Neural progenitor cell (in vitro differentiated cells): ENCODE data around the gene CLK1. TPM values are rescaled to one million over a fixed set of nuclear protein-coding genes. Genes with fewer than 3 reads are reported as not detected.

Experiments used
- DNase-seq: peaks from one replicate; pipeline ENCODE4 v3.0.0-alpha.2; 2016; ENCODE audit warnings: low spot score
- H2AFZ ChIP-seq: fragments of 200-600 bp; sonication (generic); replicated peaks from 2 replicates; pipeline ENCODE4 v1.6.1; 2016; ENCODE audit warnings: antibody characterized with exemption
- H3F3A ChIP-seq: fragments of 200-600 bp; sonication (generic); 2 replicates; pipeline ENCODE4 v1.6.1; 2016; ENCODE audit warnings: antibody characterized with exemption, low read depth
- H3K27ac ChIP-seq: fragments of 200-600 bp; sonication (generic); 2 replicates; pipeline ENCODE4 v1.5.1; 2016; ENCODE audit warnings: mild to moderate bottlenecking
- H3K27me3 ChIP-seq: fragments of 200-600 bp; sonication (generic); 2 replicates; pipeline ENCODE4 v1.6.1; 2016; ENCODE audit warnings: mild to moderate bottlenecking, moderate library complexity
- H3K36me3 ChIP-seq: fragments of 200-600 bp; sonication (generic); 2 replicates; pipeline ENCODE4 v1.5.1; 2016
- H3K4me1 ChIP-seq: fragments of 200-600 bp; sonication (generic); 2 replicates; pipeline ENCODE4 v1.6.1; 2016; ENCODE audit warnings: mixed run types
- H3K4me2 ChIP-seq: fragments of 200-600 bp; sonication (generic); 2 replicates; pipeline ENCODE4 v1.6.1; 2016
- H3K4me3 ChIP-seq: fragments of 200-600 bp; sonication (generic); 2 replicates; pipeline ENCODE4 v1.5.1; 2016
- H3K79me2 ChIP-seq: fragments of 200-600 bp; sonication (generic); 2 replicates; pipeline ENCODE4 v1.6.1; 2016; ENCODE audit warnings: low read depth
- H3K9ac ChIP-seq: fragments of 200-600 bp; sonication (generic); 2 replicates; pipeline ENCODE4 v1.6.1; 2016
- H3K9me3 ChIP-seq: fragments of 200-600 bp; sonication (generic); 2 replicates; pipeline ENCODE4 v1.5.1; 2016; ENCODE audit warnings: low read depth
- H4K20me1 ChIP-seq: fragments of 200-600 bp; sonication (generic); 2 replicates; pipeline ENCODE4 v1.6.1; 2016; ENCODE audit warnings: low read depth
- H3K27ac Mint-ChIP-seq: 3 replicates; pipeline ENCODE4 v1.8.0; 2021; ENCODE audit warnings: mixed read lengths
- H3K27me3 Mint-ChIP-seq: 2 replicates; pipeline ENCODE4 v1.8.0; 2022; ENCODE audit warnings: low read depth, mild to moderate bottlenecking, inconsistent platforms, moderate library complexity, mixed read lengths; ENCODE audit not compliant: insufficient read depth
- H3K36me3 Mint-ChIP-seq: 3 replicates; pipeline ENCODE4 v1.8.0; 2021; ENCODE audit warnings: mixed read lengths
- H3K4me1 Mint-ChIP-seq: 3 replicates; pipeline ENCODE4 v1.8.0; 2021; ENCODE audit warnings: mixed read lengths
- H3K4me3 Mint-ChIP-seq: 3 replicates; pipeline ENCODE4 v1.8.0; 2021; ENCODE audit warnings: mild to moderate bottlenecking, moderate library complexity, mixed read lengths
- H3K9me3 Mint-ChIP-seq: 3 replicates; pipeline ENCODE4 v1.8.0; 2020; ENCODE audit warnings: mixed read lengths
- CTCF ChIP-seq: fragments of 200-600 bp; sonication (generic); IDR thresholded peaks from 2 replicates; pipeline ENCODE4 v1.5.1; 2017; ENCODE audit warnings: antibody characterized with exemption, mild to moderate bottlenecking
- EZH2 ChIP-seq: fragments of 200-600 bp; sonication (generic); IDR thresholded peaks from 2 replicates; pipeline ENCODE4 v1.6.1; 2017; ENCODE audit warnings: antibody characterized with exemption, mild to moderate bottlenecking, moderate library complexity
- EZH2phosphoT487 ChIP-seq: fragments of 200-600 bp; sonication (generic); IDR thresholded peaks from 2 replicates; pipeline ENCODE4 v1.6.1; 2017; ENCODE audit warnings: antibody characterized with exemption
- total RNA-seq: library from RNA; depleted of rRNA; stranded (reverse); fragments of >200 nt; gene quantifications from 2 replicates; pipeline ENCODE4 v1.2.3, GENCODE V29; 2015; ENCODE audit warnings: low replicate concordance

The CLK1 gene
- total RNA-seq, 1 donor from 2014 or later: 253 TPM

GRCh38 chr2:200847269-200847668 is 17.2 kb downstream of the CLK1 start:
- no peak overlapping the region for H3K4me3 Mint-ChIP-seq
- Histone ChIP-seq H2AFZ (no peak overlapping the region), H3K9me3 (no peaks in the 10 kb centered on the region)

GRCh38 chr2:200845669-200846325 is 18.7 kb downstream of the CLK1 start:
- H3K27ac ChIP-seq: no peak overlapping the region
- no peak overlapping the region for H2AFZ ChIP-seq
- Mint-ChIP-seq H3K27me3 (peaks cover 3% of the 10 kb centered on the region), H3K4me1 (no peaks in the 10 kb centered on the region), H3K27ac (no peak overlapping the region), H3K9me3 (no peaks in the 10 kb centered on the region), H3K4me3 (no peak overlapping the region), H3K36me3 (peaks cover 6% of the 10 kb centered on the region)
- H3K4me3 ChIP-seq: no peak overlapping the region
- H3K79me2 ChIP-seq: no peaks in the 10 kb centered on the region
- no peak overlapping the region for H3K4me2 ChIP-seq
- H3K9ac ChIP-seq: no peak overlapping the region
- H3K36me3 ChIP-seq: no peaks in the 10 kb centered on the region
- no peaks in the 10 kb centered on the region for H3K9me3 ChIP-seq
- no peak for TF ChIP-seq CTCF
- no peak for TF ChIP-seq EZH2phosphoT487
- TF ChIP-seq EZH2: no peak
- peaks cover 13% of the 10 kb centered on the region for H3F3A ChIP-seq
- H3K4me1 ChIP-seq: no peaks in the 10 kb centered on the region
- H3K27me3 ChIP-seq: no peaks in the 10 kb centered on the region
- H4K20me1 ChIP-seq: no peaks in the 10 kb centered on the region
- no peak for DNase-seq

More at GRCh38 chr2:200847269-200847668, 17.2 kb downstream of the CLK1 start:
- no peaks in the 10 kb centered on the region for H3K79me2 ChIP-seq
- peaks cover 28% of the 10 kb centered on the region for H3F3A ChIP-seq
- no peaks in the 10 kb centered on the region for H3K27me3 ChIP-seq
- Mint-ChIP-seq H3K9me3 (no peaks in the 10 kb centered on the region), H3K36me3 (peaks cover 14% of the 10 kb centered on the region), H3K27me3 (peaks cover 6% of the 10 kb centered on the region), H3K4me1 (no peaks in the 10 kb centered on the region), H3K27ac (no peak overlapping the region)
- H3K4me2 ChIP-seq: no peak overlapping the region
- DNase-seq: no peak
- no peak overlapping the region for H3K4me3 ChIP-seq
- no peak overlapping the region for H3K9ac ChIP-seq
- H3K36me3 ChIP-seq: no peaks in the 10 kb centered on the region
- peaks cover 9% of the 10 kb centered on the region for H4K20me1 ChIP-seq
- no peaks in the 10 kb centered on the region for H3K4me1 ChIP-seq
- no peak for TF ChIP-seq EZH2phosphoT487
- TF ChIP-seq CTCF: no peak
- TF ChIP-seq EZH2: no peak
- no peak overlapping the region for H3K27ac ChIP-seq

GRCh38 chr2:200845194-200845593 is 19.3 kb downstream of the CLK1 start:
- H3K4me2 ChIP-seq: no peak overlapping the region
- Mint-ChIP-seq H3K4me3 (no peak overlapping the region), H3K36me3 (no peaks in the 10 kb centered on the region), H3K9me3 (no peaks in the 10 kb centered on the region), H3K4me1 (no peaks in the 10 kb centered on the region), H3K27ac (no peak overlapping the region), H3K27me3 (no peaks in the 10 kb centered on the region)
- no peaks in the 10 kb centered on the region for H4K20me1 ChIP-seq
- no peaks in the 10 kb centered on the region for H3K79me2 ChIP-seq
- H3F3A ChIP-seq: peaks cover 7% of the 10 kb centered on the region
- TF ChIP-seq EZH2: no peak
- no peak for TF ChIP-seq EZH2phosphoT487
- no peak for TF ChIP-seq CTCF
- H3K9me3 ChIP-seq: no peaks in the 10 kb centered on the region
- H3K4me3 ChIP-seq: no peak overlapping the region
- no peak for DNase-seq
- H3K27me3 ChIP-seq: no peaks in the 10 kb centered on the region
- H3K27ac ChIP-seq: no peak overlapping the region
- no peaks in the 10 kb centered on the region for H3K36me3 ChIP-seq
- H3K4me1 ChIP-seq: no peaks in the 10 kb centered on the region
- no peak overlapping the region for H2AFZ ChIP-seq
- H3K9ac ChIP-seq: no peak overlapping the region
